ENCODE measurements around the gene CTDSPL.

GRCh38 chr3:37824954-37825328 lies 36.7 kb upstream of the CTDSPL start:
- no peak for TF ChIP-seq CTCF (conservative IDR thresholded peaks at IDR 0.05; ENCODE audit: low read depth, low read length)
- no peak for TF ChIP-seq EZH2 (IDR thresholded peaks at IDR 0.05; ENCODE audit: low read length, unreplicated experiment)
